Neural cell (in vitro differentiated cells): ENCODE data around the gene GDI2. TPM values are rescaled to one million over a fixed set of nuclear protein-coding genes. Genes with fewer than 3 reads are reported as not detected.

Source experiments
- H2AFZ ChIP-seq: fragments of 200-600, 300-800 bp; sonication (generic), shearing (Covaris generic); 2 replicates; pipeline ENCODE4 v1.6.0; 2014; ENCODE audit warnings: low read depth, mild to moderate bottlenecking, antibody characterized with exemption, low read length, moderate library complexity
- H3F3A ChIP-seq: fragments of 200-600 bp; shearing (Covaris generic); 2 replicates; pipeline ENCODE4 v1.6.1; 2016; ENCODE audit warnings: mild to moderate bottlenecking, moderate library complexity, mixed read lengths, antibody characterized with exemption, low read length; ENCODE audit not compliant: insufficient read depth, poor library complexity, severe bottlenecking
- H3K27ac ChIP-seq: fragments of 200-600, 300-800 bp; sonication (generic), shearing (Covaris generic); 2 replicates; pipeline ENCODE4 v1.5.1; 2014; ENCODE audit warnings: mild to moderate bottlenecking, low read length, moderate library complexity
- H3K27me3 ChIP-seq: fragments of 300-800, 200-600 bp; sonication (generic), shearing (Covaris generic); 2 replicates; pipeline ENCODE4 v1.6.0; 2014; ENCODE audit warnings: mild to moderate bottlenecking, low read depth, low read length, moderate library complexity; ENCODE audit not compliant: insufficient read depth
- H3K36me3 ChIP-seq: fragments of 300-800, 200-600 bp; sonication (generic), shearing (Covaris generic); 2 replicates; pipeline ENCODE4 v1.5.1; 2014; ENCODE audit warnings: mild to moderate bottlenecking, antibody characterized with exemption, low read length, moderate library complexity; ENCODE audit not compliant: insufficient read depth
- H3K4me2 ChIP-seq: fragments of 300-800, 200-600 bp; sonication (generic), shearing (Covaris generic); 2 replicates; pipeline ENCODE4 v1.6.0; 2014; ENCODE audit warnings: mild to moderate bottlenecking, low read length
- H3K4me3 ChIP-seq: fragments of 300-800, 200-600 bp; sonication (generic), shearing (Covaris generic); 2 replicates; pipeline ENCODE4 v1.5.1; 2014; ENCODE audit warnings: mild to moderate bottlenecking, low read length, moderate library complexity
- H3K79me2 ChIP-seq: fragments of 200-600 bp; shearing (Covaris generic); replicated peaks from 2 replicates; pipeline ENCODE4 v1.6.0; 2014; ENCODE audit warnings: mild to moderate bottlenecking, low read length, moderate library complexity; ENCODE audit not compliant: insufficient read depth
- H3K9ac ChIP-seq: fragments of 300-800, 200-600 bp; sonication (generic), shearing (Covaris generic); 2 replicates; pipeline ENCODE4 v1.6.1; 2016; ENCODE audit warnings: mild to moderate bottlenecking, low read length, mixed read lengths
- H3K9me2 ChIP-seq: fragments of 200-600 bp; shearing (Covaris generic); 2 replicates; pipeline ENCODE4 v1.6.1; 2016; ENCODE audit warnings: mild to moderate bottlenecking, low read length, mixed read lengths; ENCODE audit not compliant: insufficient read depth
- H3K9me3 ChIP-seq: fragments of 200-600, 300-800 bp; sonication (generic), shearing (Covaris generic); 2 replicates; pipeline ENCODE4 v1.6.1; 2016; ENCODE audit warnings: mild to moderate bottlenecking, mixed run types, low read length, moderate library complexity, mixed read lengths
- H4K20me1 ChIP-seq: fragments of 200-600 bp; shearing (Covaris generic); 2 replicates; pipeline ENCODE4 v1.6.1; 2016; ENCODE audit warnings: mild to moderate bottlenecking, mixed run types; ENCODE audit not compliant: insufficient read depth
- EP300 ChIP-seq: fragments of 450-650 bp; conservative IDR thresholded peaks from 2 replicates; pipeline ENCODE4 v1.6.1; 2014; ENCODE audit warnings: antibody characterized with exemption, mild to moderate bottlenecking, moderate library complexity; ENCODE audit not compliant: poor library complexity, severe bottlenecking
- EZH2 ChIP-seq: fragments of 200-600, 300-800 bp; shearing (Covaris generic), sonication (generic); IDR thresholded peaks from 2 replicates; pipeline ENCODE4 v1.6.1; 2014; ENCODE audit warnings: antibody characterized with exemption, low read length, borderline replicate concordance, mild to moderate bottlenecking; ENCODE audit not compliant: insufficient read depth, poor library complexity, severe bottlenecking
- MXI1 ChIP-seq: fragments of 450-650 bp; conservative IDR thresholded peaks from 2 replicates; pipeline ENCODE4 v1.6.1; 2014; ENCODE audit warnings: antibody characterized with exemption, mild to moderate bottlenecking; ENCODE audit not compliant: poor library complexity, severe bottlenecking
- POLR2AphosphoS5 ChIP-seq: IDR thresholded peaks from 2 replicates; pipeline ENCODE4 v1.6.1; 2012
- RAD21 ChIP-seq: fragments of 450-650 bp; conservative IDR thresholded peaks from 2 replicates; pipeline ENCODE4 v1.6.1; 2014; ENCODE audit warnings: antibody characterized with exemption, mild to moderate bottlenecking, moderate library complexity
- REST ChIP-seq: IDR thresholded peaks from 2 replicates; pipeline ENCODE4 v1.6.1; 2012; ENCODE audit warnings: borderline replicate concordance
- SMC3 ChIP-seq: fragments of 450-650 bp; conservative IDR thresholded peaks from 2 replicates; pipeline ENCODE4 v1.6.1; 2014; ENCODE audit warnings: antibody characterized with exemption, mild to moderate bottlenecking, moderate library complexity; ENCODE audit not compliant: poor library complexity
- TAF1 ChIP-seq: IDR thresholded peaks from 2 replicates; pipeline ENCODE4 v1.6.1; 2012; ENCODE audit warnings: low read depth
- polyA plus RNA-seq: library from polyadenylated mRNA; depleted of rRNA; stranded (reverse); fragments of >200 nt; gene quantifications from 2 replicates; pipeline ENCODE4 v1.2.3, GENCODE V29; 2014
- TF ChIP-seq, protein P1 (sequence below): fragments of 450-650 bp; IDR thresholded peaks from 2 replicates; pipeline ENCODE4 v1.5.1; 2014; ENCODE audit warnings: antibody characterized with exemption, mild to moderate bottlenecking, moderate library complexity; ENCODE audit not compliant: poor library complexity, severe bottlenecking

GDI2 gene
- polyA plus RNA-seq, 1 donor from 2014 or later, result 352 TPM

- H3K4me3 ChIP-seq, result no peak overlapping the region
- no peaks in the 10 kb centered on the region for H3F3A ChIP-seq
- H3K36me3 ChIP-seq, result no peaks in the 10 kb centered on the region
- H3K9ac ChIP-seq, result no peak overlapping the region
- no peaks in the 10 kb centered on the region for H3K79me2 ChIP-seq
- no peak overlapping the region for H2AFZ ChIP-seq
- TF ChIP-seq RAD21 (no peak), EZH2 (no peak), POLR2AphosphoS5 (no peak), MXI1 (no peak), TAF1 (no peak), REST (no peak)
- H4K20me1 ChIP-seq, result no peaks in the 10 kb centered on the region
- no peaks in the 10 kb centered on the region for H3K9me2 ChIP-seq
- H3K4me2 ChIP-seq, result no peak overlapping the region
- H3K27ac ChIP-seq, result no peak overlapping the region
- no peaks in the 10 kb centered on the region for H3K9me3 ChIP-seq
- no peaks in the 10 kb centered on the region for H3K27me3 ChIP-seq
These were observed 81.7 kb downstream of the GDI2 start for GRCh38 chr10:5731559-5731958.

DNA sequence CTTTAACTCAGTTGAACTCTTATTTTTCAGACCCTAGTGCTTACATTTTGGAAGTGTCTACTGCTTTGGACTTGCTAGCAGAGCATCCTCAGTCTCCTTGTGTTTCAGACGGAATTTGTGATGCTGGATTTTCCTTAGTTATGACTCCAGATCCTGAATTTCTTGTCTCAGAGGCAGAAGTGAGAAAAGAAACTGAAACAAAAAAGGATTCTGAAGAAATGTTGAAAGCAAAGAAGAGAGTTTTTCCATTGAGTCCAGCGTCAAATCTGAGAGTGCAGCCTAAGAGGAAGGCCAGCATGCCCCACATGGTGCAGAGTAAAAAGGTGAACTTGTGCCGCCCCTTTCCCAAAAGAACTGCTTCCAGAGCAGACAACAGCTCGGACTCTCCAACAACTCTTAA lies 82.5 kb downstream of the GDI2 start:
- Histone ChIP-seq H3K9me2 (no peaks in the 10 kb centered on the region), H3K4me2 (no peak overlapping the region), H3K79me2 (no peaks in the 10 kb centered on the region), H3K27ac (no peak overlapping the region), H3K9ac (no peak overlapping the region), H3K4me3 (no peak overlapping the region), H3K9me3 (no peaks in the 10 kb centered on the region), H3F3A (no peaks in the 10 kb centered on the region), H4K20me1 (no peaks in the 10 kb centered on the region), H2AFZ (no peak overlapping the region), H3K36me3 (no peaks in the 10 kb centered on the region), H3K27me3 (no peaks in the 10 kb centered on the region)
- TF ChIP-seq RAD21 (no peak), MXI1 (no peak), TAF1 (no peak), EP300 (no peak), SMC3 (no peak), REST (no peak), EZH2 (no peak), POLR2AphosphoS5 (no peak)
- TF ChIP-seq, protein P1, sequence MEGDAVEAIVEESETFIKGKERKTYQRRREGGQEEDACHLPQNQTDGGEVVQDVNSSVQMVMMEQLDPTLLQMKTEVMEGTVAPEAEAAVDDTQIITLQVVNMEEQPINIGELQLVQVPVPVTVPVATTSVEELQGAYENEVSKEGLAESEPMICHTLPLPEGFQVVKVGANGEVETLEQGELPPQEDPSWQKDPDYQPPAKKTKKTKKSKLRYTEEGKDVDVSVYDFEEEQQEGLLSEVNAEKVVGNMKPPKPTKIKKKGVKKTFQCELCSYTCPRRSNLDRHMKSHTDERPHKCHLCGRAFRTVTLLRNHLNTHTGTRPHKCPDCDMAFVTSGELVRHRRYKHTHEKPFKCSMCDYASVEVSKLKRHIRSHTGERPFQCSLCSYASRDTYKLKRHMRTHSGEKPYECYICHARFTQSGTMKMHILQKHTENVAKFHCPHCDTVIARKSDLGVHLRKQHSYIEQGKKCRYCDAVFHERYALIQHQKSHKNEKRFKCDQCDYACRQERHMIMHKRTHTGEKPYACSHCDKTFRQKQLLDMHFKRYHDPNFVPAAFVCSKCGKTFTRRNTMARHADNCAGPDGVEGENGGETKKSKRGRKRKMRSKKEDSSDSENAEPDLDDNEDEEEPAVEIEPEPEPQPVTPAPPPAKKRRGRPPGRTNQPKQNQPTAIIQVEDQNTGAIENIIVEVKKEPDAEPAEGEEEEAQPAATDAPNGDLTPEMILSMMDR, result no peak
